Spleen (tissue), 11 donors: ENCODE results near the gene ATE1. TPM values are rescaled to one million over a fixed set of nuclear protein-coding genes. Genes with fewer than 3 reads are reported as not detected.

Experiments
- DNase-seq: peaks from one replicate; pipeline ENCODE4 v3.0.0-alpha.2; 2020
- H3K27ac ChIP-seq, 8 donors: fragments of 200-600 bp; sonication (generic) in 7 of 8; 1 replicate in 4 of 8; 2 replicates in 4 of 8; pipeline versions ENCODE4 v1.5.0 to v1.8.0; 2016 to 2021; ENCODE audit warnings: inconsistent platforms in 4 of 8, mild to moderate bottlenecking in 4 of 8, moderate library complexity in 1 of 8
- H3K27me3 ChIP-seq, 7 donors: fragments of 200-600 bp; sonication (generic) in 6 of 7; replicated peaks in 1 of 7; 1 replicate in 4 of 7; 2 replicates in 3 of 7; pipeline versions ENCODE4 v1.5.0 to v1.8.0; 2016 to 2021; ENCODE audit warnings: inconsistent platforms in 3 of 7, mild to moderate bottlenecking in 1 of 7
- H3K36me3 ChIP-seq, 6 donors: fragments of 200-600 bp; sonication (generic) in 5 of 6; 1 replicate in 4 of 6; 2 replicates in 2 of 6; pipeline versions ENCODE4 v1.5.0 to v1.8.0; 2016 to 2021; ENCODE audit warnings: inconsistent platforms in 2 of 6
- H3K4me1 ChIP-seq, 6 donors: fragments of 200-600 bp; sonication (generic) in 5 of 6; 1 replicate in 3 of 6; 2 replicates in 3 of 6; pipeline versions ENCODE4 v1.5.0 to v1.8.0; 2016 to 2021; ENCODE audit warnings: inconsistent platforms in 3 of 6
- H3K4me3 ChIP-seq, 8 donors: fragments of 200-600 bp; sonication (generic) in 7 of 8; 1 replicate in 4 of 8; 2 replicates in 4 of 8; pipeline versions ENCODE4 v1.5.0 to v1.8.0; 2016 to 2021; ENCODE audit warnings: inconsistent platforms in 4 of 8, mild to moderate bottlenecking in 4 of 8, moderate library complexity in 2 of 8
- H3K9me3 ChIP-seq, 8 donors: fragments of 200-600 bp; sonication (generic) in 7 of 8; 1 replicate in 4 of 8; 2 replicates in 4 of 8; pipeline versions ENCODE4 v1.5.0 to v1.8.0; 2016 to 2021; ENCODE audit warnings: inconsistent platforms in 4 of 8
- CTCF ChIP-seq, 11 experiments: fragments of 200-600 bp in 7 of 11; fragments of 450-650 bp in 4 of 11; sonication (generic) in 4 of 11; IDR thresholded peaks in 8 of 11; conservative IDR thresholded peaks in 3 of 11; 1 replicate in 7 of 11; 2 replicates in 4 of 11; pipeline versions ENCODE4 v1.4.0 to v1.8.0; 2016 to 2021; ENCODE audit warnings: antibody characterized with exemption in 11 of 11, inconsistent platforms in 4 of 11, mild to moderate bottlenecking in 1 of 11
- POLR2A ChIP-seq, 3 donors: fragments of 450-650 bp; IDR thresholded peaks; one replicate each; pipeline ENCODE4 v1.5.1; 2017; ENCODE audit warnings: antibody characterized with exemption in 3 of 3, mild to moderate bottlenecking in 1 of 3
- POLR2AphosphoS5 ChIP-seq, 3 donors: sonication (generic); formaldehyde crosslinking; IDR thresholded peaks; one replicate each; pipeline ENCODE4 v1.5.1; 2017; ENCODE audit warnings: antibody characterized with exemption in 3 of 3
- WGBS, 5 donors: extraction: QIAGEN DNeasy Blood & Tissue Kit in 3 of 5; methylation state at CpG; one replicate each; pipeline versions ENCODE4 v1.1.5 to v1.1.7; 2013 to 2018; 5-methylcytosine and 5-hydroxymethylcytosine counted together
- intact Hi-C: fragments of 100-400 bp; cut with DNase I; formaldehyde crosslinking; loops from one replicate; pipeline ENCODE4 v1.15.0; 2023; ENCODE audit warnings: low total_unique reads
- polyA plus RNA-seq, 3 donors: library from polyadenylated mRNA; stranded (reverse); fragments of 200-250 nt; gene quantifications; one replicate each; pipeline ENCODE4 v1.2.1, GENCODE V29; 2013
- total RNA-seq, 7 donors: library from RNA; depleted of rRNA in 3 of 7; stranded (reverse); fragments of >200 nt in 3 of 7; fragmentation: NEBNext Ultra II Directional in 4 of 7; extraction: Animal tissue kit (Norgen Biotek cat#: 25700) in 4 of 7; gene quantifications; one replicate each; pipeline versions ENCODE4 v1.1.0 to v1.2.1, GENCODE V29; 2016 to 2021
- donor health status: healthy with polysubstance abuse.
- donor health status: DM: no; HTN: no; CAD: no; lungs with moderate emphysema.
- donor health status: DM: no; HTN: no; CAD: no.
- donor health status: Bipolar disorder and iron deficiency.
- donor health status: healthy.
- donor health status: DM: no; HTN: no; CAD: no.
- donor health status: DM: yes; HTN: yes; CAD: no.

ATE1 gene
- total and polyA plus RNA-seq, 10 donors: 5.4 to 38.9 (median 29.9) TPM

GRCh38 chr10:121834757-121835156 is 93.1 kb downstream of the ATE1 start:
- H3K4me1 ChIP-seq: no peaks in the 10 kb centered on the region
- TF ChIP-seq CTCF (IDR thresholded peaks at IDR 0.05 in 8 of 11, conservative IDR thresholded peaks at IDR 0.05 in 3 of 11): no peak
- no peak for TF ChIP-seq POLR2AphosphoS5 (IDR thresholded peaks at IDR 0.05)
- no peak for TF ChIP-seq POLR2A (IDR thresholded peaks at IDR 0.05)

GRCh38 chr10:121833387-121833786 is 94.4 kb downstream of the ATE1 start:
- no peak overlapping the region for H3K27ac ChIP-seq
- no peaks in the 10 kb centered on the region for H3K27me3 ChIP-seq
- H3K4me1 ChIP-seq: no peaks in the 10 kb centered on the region
- intact Hi-C loops: no loop called here
- TF ChIP-seq CTCF (IDR thresholded peaks at IDR 0.05 in 8 of 11, conservative IDR thresholded peaks at IDR 0.05 in 3 of 11) (no peak), POLR2A (IDR thresholded peaks at IDR 0.05) (no peak), POLR2AphosphoS5 (IDR thresholded peaks at IDR 0.05) (no peak)
- no peaks in the 10 kb centered on the region for H3K9me3 ChIP-seq
- no peak overlapping the region for H3K4me3 ChIP-seq
- peaks cover 2 to 89% (median 14%) of the 10 kb centered on the region in 6 donors for H3K36me3 ChIP-seq
- DNase-seq: no peak
- WGBS, 5 donors: 54 to 80% (median 68%) methylated on average over 1 of the region's 1 CpG

More at GRCh38 chr10:121834757-121835156, 93.1 kb downstream of the ATE1 start:
- no peak overlapping the region for H3K27ac ChIP-seq
- 82 to 94% (median 91%) methylated on average over 4 of the region's 4 CpGs for WGBS, 5 donors
- intact Hi-C loops: no loop called here
- no peaks in the 10 kb centered on the region for H3K27me3 ChIP-seq
- DNase-seq: no peak
- no peak overlapping the region for H3K4me3 ChIP-seq
- peaks cover 2 to 82% (median 13%) of the 10 kb centered on the region in 6 donors for H3K36me3 ChIP-seq
- no peaks in the 10 kb centered on the region for H3K9me3 ChIP-seq

- Histone ChIP-seq H3K27me3 (no peaks in the 10 kb centered on the region), H3K27ac (no peak overlapping the region), H3K4me3 (no peak overlapping the region), H3K9me3 (no peaks in the 10 kb centered on the region), H3K36me3 (peaks cover 2 to 92% (median 18%) of the 10 kb centered on the region in 6 donors), H3K4me1 (no peaks in the 10 kb centered on the region)
- no peak for DNase-seq
- intact Hi-C loops: no loop called here
- no peak for TF ChIP-seq POLR2A (IDR thresholded peaks at IDR 0.05)
- no peak for TF ChIP-seq CTCF (IDR thresholded peaks at IDR 0.05 in 8 of 11, conservative IDR thresholded peaks at IDR 0.05 in 3 of 11)
- no peak for TF ChIP-seq POLR2AphosphoS5 (IDR thresholded peaks at IDR 0.05)
- WGBS, 5 donors: 96 to 99% (median 98%) methylated on average over 3 of the region's 3 CpGs
These were observed 95.2 kb downstream of the ATE1 start for GRCh38 chr10:121832647-121833046.

- Histone ChIP-seq H3K4me3 (no peak overlapping the region), H3K4me1 (no peaks in the 10 kb centered on the region), H3K27me3 (no peaks in the 10 kb centered on the region), H3K36me3 (peaks cover 2 to 97% (median 19%) of the 10 kb centered on the region in 6 donors), H3K27ac (no peak overlapping the region), H3K9me3 (no peaks in the 10 kb centered on the region)
- WGBS, 5 donors: 90 to 100% (median 100%) methylated on average over 1 of the region's 1 CpG
- no peak for DNase-seq
- TF ChIP-seq POLR2A (IDR thresholded peaks at IDR 0.05) (no peak), POLR2AphosphoS5 (IDR thresholded peaks at IDR 0.05) (no peak), CTCF (IDR thresholded peaks at IDR 0.05 in 8 of 11, conservative IDR thresholded peaks at IDR 0.05 in 3 of 11) (no peak)
- intact Hi-C loops: no loop called here
These were observed 96.1 kb downstream of the ATE1 start for GRCh38 chr10:121831777-121832176.
